ENCODE results near the gene NCAM2.

Gene NCAM2

DNA sequence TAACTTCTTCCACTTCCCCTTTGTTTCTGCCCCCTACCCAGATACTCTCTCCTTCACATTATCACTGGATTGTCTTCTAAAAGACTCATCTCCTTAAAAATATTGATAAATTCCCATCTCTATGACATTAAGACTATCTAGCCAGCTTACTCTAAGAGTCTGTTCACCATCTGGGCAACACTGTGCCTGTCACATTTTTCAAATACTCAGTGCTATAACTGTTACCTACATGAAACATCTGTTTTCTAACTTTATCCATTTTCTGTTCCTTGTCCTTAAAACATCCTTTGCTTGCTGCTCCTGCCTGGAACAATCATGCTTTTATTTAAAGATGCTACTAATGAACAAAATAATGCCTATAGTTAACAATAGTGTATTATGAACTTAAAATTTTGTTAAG, 81.4 kb downstream of the NCAM2 start:
- Histone ChIP-seq H3K9me3 (ENCODE audit: control insufficient read depth, low read length) (no peaks in the 10 kb centered on the region), H3K4me3 (ENCODE audit: low read depth, low read length) (no peak overlapping the region), H2AFZ (no peak overlapping the region), H3K27me3 (ENCODE audit: control insufficient read depth, insufficient read depth, low read length) (no peaks in the 10 kb centered on the region), H3K27ac (no peak overlapping the region), H3K4me2 (ENCODE audit: low read length) (no peak overlapping the region), H3K79me2 (no peaks in the 10 kb centered on the region), H3K36me3 (ENCODE audit: control insufficient read depth, insufficient read depth, low read length) (no peaks in the 10 kb centered on the region), H3K9ac (no peak overlapping the region), H3K4me1 (no peaks in the 10 kb centered on the region)
- TF ChIP-seq, protein P1, sequence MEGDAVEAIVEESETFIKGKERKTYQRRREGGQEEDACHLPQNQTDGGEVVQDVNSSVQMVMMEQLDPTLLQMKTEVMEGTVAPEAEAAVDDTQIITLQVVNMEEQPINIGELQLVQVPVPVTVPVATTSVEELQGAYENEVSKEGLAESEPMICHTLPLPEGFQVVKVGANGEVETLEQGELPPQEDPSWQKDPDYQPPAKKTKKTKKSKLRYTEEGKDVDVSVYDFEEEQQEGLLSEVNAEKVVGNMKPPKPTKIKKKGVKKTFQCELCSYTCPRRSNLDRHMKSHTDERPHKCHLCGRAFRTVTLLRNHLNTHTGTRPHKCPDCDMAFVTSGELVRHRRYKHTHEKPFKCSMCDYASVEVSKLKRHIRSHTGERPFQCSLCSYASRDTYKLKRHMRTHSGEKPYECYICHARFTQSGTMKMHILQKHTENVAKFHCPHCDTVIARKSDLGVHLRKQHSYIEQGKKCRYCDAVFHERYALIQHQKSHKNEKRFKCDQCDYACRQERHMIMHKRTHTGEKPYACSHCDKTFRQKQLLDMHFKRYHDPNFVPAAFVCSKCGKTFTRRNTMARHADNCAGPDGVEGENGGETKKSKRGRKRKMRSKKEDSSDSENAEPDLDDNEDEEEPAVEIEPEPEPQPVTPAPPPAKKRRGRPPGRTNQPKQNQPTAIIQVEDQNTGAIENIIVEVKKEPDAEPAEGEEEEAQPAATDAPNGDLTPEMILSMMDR (IDR thresholded peaks at IDR 0.05), result no peak

DNA sequence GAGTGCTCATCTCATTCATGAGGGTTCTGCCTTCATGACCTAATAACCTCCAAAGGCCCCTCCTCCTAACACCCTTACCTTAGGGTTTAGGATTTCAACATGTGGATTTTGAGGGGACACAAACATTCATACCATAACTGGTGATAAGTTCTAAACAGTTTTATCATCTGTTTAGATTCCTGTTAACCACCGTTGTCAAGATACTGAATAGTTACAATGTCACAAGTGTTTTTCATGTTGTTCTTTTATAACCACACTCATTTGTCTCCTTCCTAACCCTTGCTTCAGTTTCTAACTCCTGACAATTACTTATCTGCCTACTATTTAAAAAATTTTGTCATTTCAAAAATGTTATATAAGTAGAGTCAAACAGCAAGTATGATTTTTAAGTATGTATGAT, 86.0 kb downstream of the NCAM2 start:
- Histone ChIP-seq H3K4me1 (no peaks in the 10 kb centered on the region), H3K27ac (no peak overlapping the region), H2AFZ (no peak overlapping the region), H3K9ac (no peak overlapping the region), H3K36me3 (ENCODE audit: control insufficient read depth, insufficient read depth, low read length) (no peaks in the 10 kb centered on the region), H3K27me3 (ENCODE audit: control insufficient read depth, insufficient read depth, low read length) (no peaks in the 10 kb centered on the region), H3K79me2 (no peaks in the 10 kb centered on the region), H3K4me2 (ENCODE audit: low read length) (no peak overlapping the region), H3K4me3 (ENCODE audit: low read depth, low read length) (no peak overlapping the region), H3K9me3 (ENCODE audit: control insufficient read depth, low read length) (no peaks in the 10 kb centered on the region)
- TF ChIP-seq, protein P1 (IDR thresholded peaks at IDR 0.05), result no peak

DNA sequence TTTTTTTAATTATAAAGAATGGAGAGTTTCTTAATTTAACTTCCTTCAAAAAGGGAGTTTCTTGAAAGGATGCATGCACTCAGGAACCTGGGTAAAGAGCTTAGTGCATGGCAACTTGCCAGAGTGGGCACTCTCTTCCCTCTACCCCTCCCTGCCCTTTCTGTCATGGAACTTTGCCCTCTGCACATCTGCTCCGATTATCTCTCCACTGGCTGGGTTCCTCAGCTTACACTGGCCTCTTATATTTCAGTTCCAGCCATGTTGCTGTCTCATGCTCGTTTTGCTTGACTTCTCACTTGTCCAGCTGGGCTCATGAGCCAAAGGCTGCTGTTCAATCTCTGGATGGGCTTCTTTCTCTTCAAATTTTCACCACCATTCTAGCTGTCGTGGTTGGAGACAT, 87.0 kb downstream of the NCAM2 start:
- no peak overlapping the region for H2AFZ ChIP-seq
- no peak overlapping the region for H3K27ac ChIP-seq
- H3K27me3 ChIP-seq (ENCODE audit: control insufficient read depth, insufficient read depth, low read length), result no peaks in the 10 kb centered on the region

DNA sequence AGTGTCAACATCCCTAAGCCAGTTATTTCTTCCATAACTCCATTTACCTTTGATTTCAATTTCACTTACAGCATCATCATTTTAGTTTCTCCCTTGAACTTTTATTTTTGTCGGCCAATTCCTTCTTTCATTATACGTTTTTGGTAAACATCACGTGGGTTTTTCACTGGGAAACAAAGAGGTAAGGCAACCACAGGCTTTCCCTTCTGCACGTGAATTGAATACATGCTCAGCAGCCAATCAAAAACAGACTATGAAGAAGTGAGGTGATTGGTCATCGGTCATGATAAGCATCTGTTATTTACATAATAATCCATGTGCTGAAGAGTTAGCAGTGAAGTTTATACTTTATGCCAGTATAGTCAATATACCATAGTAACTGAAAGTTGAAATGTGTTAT, 98.7 kb downstream of the NCAM2 start:
- no peaks in the 10 kb centered on the region for H3K36me3 ChIP-seq (ENCODE audit: control insufficient read depth, insufficient read depth, low read length)
- H3K4me1 ChIP-seq, result no peaks in the 10 kb centered on the region
- H3K9ac ChIP-seq, result no peak overlapping the region
- H3K9me3 ChIP-seq (ENCODE audit: control insufficient read depth, low read length), result no peaks in the 10 kb centered on the region
- H3K27me3 ChIP-seq (ENCODE audit: control insufficient read depth, insufficient read depth, low read length), result no peaks in the 10 kb centered on the region
- TF ChIP-seq, protein P1 (IDR thresholded peaks at IDR 0.05), result no peak
- H3K79me2 ChIP-seq, result no peaks in the 10 kb centered on the region
- H3K4me2 ChIP-seq (ENCODE audit: low read length), result no peak overlapping the region
- H2AFZ ChIP-seq, result no peak overlapping the region
- H3K27ac ChIP-seq, result no peak overlapping the region
- no peak overlapping the region for H3K4me3 ChIP-seq (ENCODE audit: low read depth, low read length)

More for the DNA sequence above, 87.0 kb downstream of the NCAM2 start:
- Histone ChIP-seq H3K4me2 (ENCODE audit: low read length) (no peak overlapping the region), H3K36me3 (ENCODE audit: control insufficient read depth, insufficient read depth, low read length) (no peaks in the 10 kb centered on the region), H3K9ac (no peak overlapping the region), H3K4me1 (no peaks in the 10 kb centered on the region), H3K9me3 (ENCODE audit: control insufficient read depth, low read length) (no peaks in the 10 kb centered on the region), H3K79me2 (no peaks in the 10 kb centered on the region), H3K4me3 (ENCODE audit: low read depth, low read length) (no peak overlapping the region)
- TF ChIP-seq, protein P1 (IDR thresholded peaks at IDR 0.05), result no peak

DNA sequence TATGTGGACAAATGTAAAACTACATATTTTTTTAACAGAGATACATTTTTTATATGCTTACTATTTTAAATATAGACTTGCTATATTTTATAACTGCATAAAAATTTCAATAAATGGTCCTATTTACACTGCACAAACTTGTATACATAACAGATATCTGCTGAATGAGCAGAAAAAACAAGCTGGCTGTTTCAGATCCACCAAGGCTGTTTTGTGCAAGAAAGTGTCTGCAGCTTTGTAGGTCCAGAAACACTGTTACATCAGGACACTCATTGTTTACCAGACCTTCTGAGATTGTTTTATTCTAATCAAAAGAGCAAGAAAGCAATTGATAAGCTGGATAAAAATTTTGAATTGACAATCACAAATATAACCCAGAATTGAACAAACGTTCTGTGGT, 99.3 kb downstream of the NCAM2 start:
- H3K27ac ChIP-seq, result no peak overlapping the region
- H3K4me2 ChIP-seq (ENCODE audit: low read length), result no peak overlapping the region
- H3K4me3 ChIP-seq (ENCODE audit: low read depth, low read length), result no peak overlapping the region
- TF ChIP-seq, protein P1 (IDR thresholded peaks at IDR 0.05), result no peak
- no peaks in the 10 kb centered on the region for H3K79me2 ChIP-seq
- H3K9me3 ChIP-seq (ENCODE audit: control insufficient read depth, low read length), result no peaks in the 10 kb centered on the region
- no peak overlapping the region for H2AFZ ChIP-seq
- no peak overlapping the region for H3K9ac ChIP-seq
- no peaks in the 10 kb centered on the region for H3K36me3 ChIP-seq (ENCODE audit: control insufficient read depth, insufficient read depth, low read length)
- no peaks in the 10 kb centered on the region for H3K27me3 ChIP-seq (ENCODE audit: control insufficient read depth, insufficient read depth, low read length)
- no peaks in the 10 kb centered on the region for H3K4me1 ChIP-seq

All from parathyroid adenoma (tissue), 2 donors.